HG03558 (cell line): ENCODE results near the gene INPP5J.
"Not testable (repeated sequence)": the region's sequence is repeated elsewhere in the genome, so short reads cannot be mapped to it uniquely, and the experiment has no call there.

Source experiments
- ATAC-seq: cut with Tn5 transposase; IDR thresholded peaks from one replicate; pipeline ENCODE4 v1.9.1; 2021; ENCODE audit warnings: moderate number of reproducible peaks; ENCODE audit not compliant: unreplicated experiment; ENCODE audit errors: extremely low read depth

The INPP5J gene

DNA sequence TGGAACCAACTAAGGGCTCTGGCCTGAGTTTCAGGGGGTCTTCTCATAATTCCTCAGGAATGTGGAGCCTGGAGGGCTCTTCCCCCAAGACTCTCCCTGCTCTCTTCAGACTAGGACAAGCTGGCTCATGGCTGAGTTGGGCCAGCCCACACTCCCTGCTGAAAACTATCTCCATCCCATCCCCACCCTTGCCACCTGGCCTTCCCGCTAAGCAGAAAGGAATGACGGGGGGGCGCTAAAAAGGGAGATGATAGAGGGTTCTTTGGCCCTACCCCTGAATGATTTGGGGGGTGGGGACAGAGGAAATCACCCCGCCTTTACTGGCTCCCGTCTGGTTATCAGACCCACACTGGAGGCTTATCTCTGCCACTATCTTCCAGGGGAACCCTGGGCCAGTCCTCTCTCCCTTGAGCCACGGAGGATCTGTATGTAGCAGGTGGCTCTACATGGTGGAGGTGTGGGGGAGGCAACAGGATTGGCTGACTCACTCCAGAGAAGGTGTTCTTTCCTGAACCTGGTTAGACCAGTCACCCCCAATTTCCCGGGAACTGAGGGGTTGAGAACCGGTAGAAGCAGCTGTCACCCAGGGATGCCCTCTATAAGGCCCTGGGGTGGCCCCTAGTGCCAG is 35.9 kb upstream of the INPP5J start:
- ATAC-seq, result no peak

DNA sequence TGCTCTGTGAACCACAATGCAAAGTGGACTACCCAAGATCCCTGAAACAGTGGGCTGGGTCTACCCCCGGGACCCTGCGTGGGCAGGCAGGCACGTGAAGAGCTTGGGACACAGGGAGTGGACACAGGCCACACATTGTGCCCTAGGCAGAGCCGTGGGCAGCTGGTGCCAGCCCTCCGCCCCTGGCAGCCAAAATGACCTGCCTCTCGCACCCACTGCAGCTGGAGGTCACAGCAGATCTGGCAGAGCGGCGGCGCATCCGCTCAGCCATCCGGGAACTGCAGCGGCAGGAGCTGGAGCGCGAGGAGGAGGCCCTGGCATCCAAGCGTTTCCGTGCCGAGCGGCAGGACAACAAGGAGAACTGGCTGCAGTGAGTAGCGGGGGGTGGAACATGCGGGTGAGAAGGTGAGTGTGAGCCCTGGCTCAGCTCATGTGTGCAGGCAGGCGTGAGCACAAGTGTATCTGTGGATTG is 35.0 kb upstream of the INPP5J start:
- no peak for ATAC-seq

DNA sequence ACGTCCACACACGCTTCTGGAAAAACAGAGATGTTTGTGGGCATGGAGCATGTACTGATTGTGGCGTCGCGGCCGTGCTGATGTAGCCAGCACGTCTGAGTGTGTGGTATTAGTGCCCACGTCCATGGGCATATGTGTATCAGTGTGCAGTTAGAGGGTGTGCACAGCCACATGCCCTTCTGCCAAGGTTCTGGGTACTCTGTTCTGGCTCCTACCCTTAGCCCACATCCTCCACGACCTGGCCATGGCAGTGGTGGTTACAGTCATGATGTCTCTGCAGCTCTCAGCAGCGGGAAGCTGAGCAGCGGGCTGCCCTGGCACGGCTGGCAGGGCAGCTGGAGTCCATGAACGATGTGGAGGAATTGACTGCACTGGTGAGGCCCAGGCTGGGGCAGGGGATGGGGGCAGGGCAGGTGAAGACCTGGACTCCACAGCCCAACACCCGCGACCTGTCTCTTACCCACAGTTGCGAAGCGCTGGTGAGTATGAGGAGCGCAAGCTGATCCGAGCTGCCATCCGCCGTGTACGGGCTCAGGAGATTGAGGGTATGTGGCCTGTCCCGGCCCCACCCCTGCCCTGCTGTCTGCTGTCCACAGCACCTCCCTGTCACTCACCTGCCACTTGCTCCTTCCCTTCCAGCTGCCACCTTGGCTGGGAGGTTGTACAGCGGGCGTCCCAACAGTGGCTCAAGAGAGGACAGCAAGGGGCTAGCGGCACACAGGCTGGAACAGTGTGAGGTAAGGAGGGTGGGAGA is 34.4 kb upstream of the INPP5J start:
- no peak for ATAC-seq

- no peak for ATAC-seq
These were observed 33.3 kb upstream of the INPP5J start for GRCh38 chr22:31089160-31090100.

- ATAC-seq, result no peak
These were observed 32.3 kb upstream of the INPP5J start for GRCh38 chr22:31090217-31091085.

DNA sequence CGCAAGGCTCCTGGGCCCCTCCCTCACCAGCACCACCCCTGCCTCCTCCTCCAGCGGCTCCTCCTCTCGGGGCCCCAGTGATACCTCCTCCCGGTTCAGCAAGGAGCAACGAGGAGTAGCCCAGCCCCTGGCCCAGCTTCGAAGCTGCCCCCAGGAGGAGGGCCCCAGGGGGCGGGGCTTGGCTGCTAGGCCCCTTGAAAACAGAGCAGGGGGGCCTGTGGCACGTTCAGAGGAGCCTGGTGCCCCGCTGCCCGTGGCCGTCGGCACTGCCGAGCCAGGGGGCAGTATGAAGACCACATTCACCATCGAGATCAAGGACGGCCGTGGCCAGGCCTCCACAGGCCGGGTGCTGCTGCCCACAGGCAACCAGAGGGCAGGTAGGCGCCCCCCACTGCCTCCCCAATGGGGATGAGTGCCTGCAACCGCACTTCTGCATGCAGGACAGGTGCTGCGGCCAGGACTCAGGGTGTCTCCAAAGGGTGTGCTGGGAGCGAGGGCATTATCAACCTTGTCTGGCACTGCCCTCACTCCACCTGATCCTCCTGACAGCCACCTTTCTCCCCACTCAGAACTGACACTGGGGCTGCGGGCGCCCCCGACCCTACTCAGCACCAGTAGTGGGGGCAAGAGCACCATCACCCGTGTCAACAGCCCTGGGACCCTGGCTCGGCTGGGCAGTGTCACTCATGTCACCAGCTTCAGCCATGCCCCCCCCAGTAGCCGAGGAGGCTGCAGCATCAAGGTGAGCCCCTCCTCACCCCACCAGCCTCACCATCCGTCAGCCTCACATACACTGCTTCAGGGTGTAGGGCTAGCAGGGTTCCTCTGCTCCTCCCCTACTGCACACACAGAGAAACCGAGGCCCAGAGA is 31.4 kb upstream of the INPP5J start:
- ATAC-seq, result no peak

DNA sequence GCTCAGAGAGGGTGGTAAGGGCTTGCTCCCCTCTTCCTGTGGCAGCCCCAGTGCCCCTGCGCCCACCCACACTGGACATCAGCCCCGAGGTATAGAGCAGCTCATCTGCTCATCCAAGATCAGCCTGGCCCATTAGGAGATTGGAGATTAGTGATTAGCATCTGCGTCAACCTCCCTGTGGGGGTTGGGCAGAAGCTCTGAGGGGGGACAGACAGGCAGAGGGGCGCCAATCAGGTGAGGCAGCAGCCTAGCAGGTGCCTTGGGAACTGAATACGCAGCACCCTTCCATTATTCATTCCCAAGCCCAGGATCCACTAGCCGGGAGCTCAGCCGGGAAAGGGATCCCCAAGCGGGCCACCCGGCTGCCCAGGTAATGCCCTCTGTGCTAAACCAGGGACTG is 30.6 kb upstream of the INPP5J start:
- no peak for ATAC-seq

DNA sequence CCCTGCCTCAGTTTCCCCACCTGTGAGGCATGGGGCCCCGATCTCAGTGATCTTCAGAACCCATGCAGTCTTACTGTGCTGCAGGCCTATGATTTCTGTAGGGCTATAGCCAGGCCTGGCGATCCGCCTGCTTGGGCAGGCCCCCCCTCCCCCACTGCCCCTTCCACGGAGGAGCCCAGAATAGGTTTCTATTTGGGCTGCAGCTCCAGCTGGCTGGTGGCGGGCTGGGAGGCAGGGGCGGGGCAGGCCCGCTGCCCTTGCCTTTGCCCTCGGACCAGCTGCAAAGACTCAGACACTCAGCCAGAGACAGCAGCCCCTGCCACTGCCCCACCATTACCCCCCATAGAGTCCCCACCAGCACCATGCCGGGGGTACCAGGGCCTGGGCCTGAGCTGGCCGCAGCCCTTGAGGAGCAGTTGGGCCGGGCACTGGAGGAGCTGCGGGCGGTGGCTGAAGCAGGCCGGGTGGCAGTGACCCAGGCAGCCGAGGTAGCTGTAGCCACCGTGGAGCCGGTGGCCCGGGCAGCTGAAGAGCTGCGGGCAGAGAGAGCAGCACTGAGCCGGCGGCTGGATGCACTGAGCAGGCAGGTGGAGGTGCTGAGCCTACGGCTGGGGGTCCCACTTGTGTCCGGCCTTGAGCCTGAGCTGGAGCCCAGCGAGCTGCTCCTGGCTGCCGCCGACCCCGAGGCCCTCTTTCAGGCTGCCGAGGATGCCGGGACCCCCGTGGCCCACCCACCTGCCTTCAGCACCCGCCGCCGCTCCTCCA is 29.5 kb upstream of the INPP5J start:
- no peak for ATAC-seq

DNA sequence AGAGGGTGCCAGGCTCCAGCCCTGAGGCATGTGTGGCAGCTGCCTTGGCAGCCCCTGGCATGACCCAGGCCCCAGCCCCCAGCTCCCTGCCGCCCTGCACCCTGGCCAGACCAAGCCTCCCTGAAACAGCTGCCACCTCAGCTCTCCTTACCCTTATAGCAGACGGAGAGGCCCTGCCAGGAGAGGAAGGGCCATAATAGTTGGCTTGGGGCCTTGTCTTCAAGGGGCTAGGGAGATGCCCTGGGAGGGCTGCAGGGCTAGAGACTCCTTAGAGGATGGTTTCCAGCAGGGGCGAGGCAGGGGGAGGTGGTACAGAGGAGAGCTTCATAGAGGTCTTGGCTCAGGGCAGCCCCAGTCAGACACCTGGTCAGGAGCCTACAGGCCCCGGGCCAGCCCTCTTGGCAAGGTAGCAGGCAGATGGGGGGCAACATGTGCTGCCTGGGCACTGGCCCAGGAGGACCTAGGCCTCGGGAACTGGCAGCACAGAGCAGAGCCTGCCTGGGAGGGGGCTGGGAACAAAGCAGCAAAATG is 28.7 kb upstream of the INPP5J start:
- no peak for ATAC-seq

- no peak for ATAC-seq
These were observed 28.0 kb upstream of the INPP5J start for GRCh38 chr22:31094741-31095140.

DNA sequence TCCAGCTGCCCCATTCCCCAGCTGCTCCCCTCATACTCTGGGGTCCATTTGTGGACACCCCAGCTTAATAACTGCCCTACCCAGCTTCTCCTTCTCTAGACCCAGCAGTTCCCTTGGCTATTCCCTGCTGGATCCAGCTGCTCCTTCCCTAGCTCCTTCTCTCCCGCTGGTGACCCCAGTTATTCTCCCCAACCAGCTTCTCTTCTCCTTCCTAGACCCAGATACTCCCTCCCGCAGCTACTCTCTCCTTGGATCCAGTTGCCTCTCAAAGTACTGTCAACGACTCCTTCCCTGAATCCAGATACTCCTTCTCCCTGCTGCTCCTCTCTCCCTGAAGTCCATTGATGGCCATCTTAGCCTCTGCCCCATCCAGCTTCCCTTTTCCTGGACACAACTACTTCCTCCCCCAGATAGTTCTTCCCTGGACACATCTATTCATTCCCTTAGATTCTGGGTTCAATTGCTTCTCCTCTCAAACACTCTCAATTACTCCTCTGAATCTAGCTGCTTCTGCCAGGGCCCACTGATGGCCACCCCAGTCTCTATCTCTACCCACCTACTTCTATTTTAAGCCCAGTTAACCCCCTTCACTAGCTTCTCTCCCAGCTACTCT is 27.0 kb upstream of the INPP5J start:
- no peak for ATAC-seq

DNA sequence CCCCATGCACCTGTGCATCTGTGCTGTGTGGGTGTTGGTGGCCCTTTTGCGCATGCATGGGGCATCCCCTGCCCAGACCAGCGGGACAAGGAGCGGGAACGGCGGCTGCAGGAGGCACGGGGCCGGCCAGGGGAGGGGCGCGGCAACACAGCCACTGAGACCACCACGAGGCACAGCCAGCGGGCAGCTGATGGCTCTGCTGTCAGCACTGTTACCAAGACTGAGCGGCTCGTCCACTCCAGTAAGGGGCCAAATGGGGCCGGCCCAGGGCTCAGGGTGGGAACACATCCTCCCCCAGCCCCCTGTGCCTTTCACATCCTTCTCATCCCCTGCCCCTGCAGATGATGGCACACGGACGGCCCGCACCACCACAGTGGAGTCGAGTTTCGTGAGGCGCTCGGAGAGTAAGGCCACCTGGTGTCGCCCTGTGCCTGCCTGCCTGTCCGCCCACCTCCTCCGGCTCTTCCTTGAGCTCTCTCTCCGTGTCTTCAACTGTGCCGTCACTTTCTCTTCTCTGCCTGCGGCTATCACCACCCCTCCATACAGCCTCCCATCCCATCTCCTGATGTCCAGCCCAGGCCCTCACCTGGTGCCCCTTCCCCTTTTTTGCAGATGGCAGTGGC is 26.0 kb upstream of the INPP5J start:
- ATAC-seq, result no peak

DNA sequence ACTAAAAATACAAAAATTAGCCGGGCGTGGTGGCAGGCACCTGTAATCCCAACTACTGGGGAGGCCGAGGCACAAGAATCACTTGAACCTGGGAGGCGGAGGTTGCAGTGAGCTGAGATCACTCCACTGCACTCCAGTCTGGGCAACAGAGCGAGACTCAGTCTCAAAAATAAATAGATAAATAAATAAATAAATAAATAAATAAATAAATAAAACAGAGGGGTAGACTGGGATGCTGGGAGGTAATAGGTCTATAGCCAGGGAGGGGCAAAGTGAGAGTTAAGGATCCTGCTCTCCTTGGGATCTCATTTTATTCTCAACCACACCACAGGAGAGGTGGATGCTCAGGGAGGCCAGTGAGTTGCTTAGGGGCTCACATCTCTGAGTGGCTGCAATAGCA is 25.2 kb upstream of the INPP5J start:
- not testable (repeated sequence) for ATAC-seq

DNA sequence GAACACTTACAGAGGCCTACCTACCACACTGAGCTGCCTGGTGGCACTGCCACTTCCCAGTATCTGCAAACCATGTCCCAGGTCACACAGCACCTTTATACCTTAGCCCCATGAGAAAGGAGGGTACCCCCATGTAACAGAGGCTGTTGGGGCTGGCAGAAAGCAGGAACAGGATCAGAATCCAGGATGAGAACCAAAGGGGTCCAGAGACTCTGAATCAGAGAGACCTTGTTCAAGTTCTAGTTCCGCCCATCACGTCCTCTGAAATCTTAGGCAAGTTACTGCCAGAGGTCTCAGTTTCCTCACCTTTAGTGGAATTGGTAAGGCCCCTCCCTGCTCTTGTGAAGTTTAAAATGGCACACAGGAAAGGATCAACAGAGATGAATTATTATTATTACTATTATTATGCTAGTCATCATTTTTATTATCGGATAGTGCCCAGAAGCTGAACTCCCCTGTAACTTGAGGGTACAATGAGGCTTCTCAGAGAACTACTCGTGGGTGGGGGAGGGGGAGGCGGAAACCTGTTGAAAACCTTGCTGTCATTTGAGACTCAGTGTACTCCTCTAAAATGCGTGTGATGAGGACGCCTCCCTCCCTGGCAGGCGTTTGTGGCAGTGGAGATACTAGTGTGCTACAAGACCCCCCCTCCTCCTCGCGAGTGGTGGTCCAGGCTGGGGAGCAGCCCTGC is 24.7 kb upstream of the INPP5J start:
- ATAC-seq, result no peak

DNA sequence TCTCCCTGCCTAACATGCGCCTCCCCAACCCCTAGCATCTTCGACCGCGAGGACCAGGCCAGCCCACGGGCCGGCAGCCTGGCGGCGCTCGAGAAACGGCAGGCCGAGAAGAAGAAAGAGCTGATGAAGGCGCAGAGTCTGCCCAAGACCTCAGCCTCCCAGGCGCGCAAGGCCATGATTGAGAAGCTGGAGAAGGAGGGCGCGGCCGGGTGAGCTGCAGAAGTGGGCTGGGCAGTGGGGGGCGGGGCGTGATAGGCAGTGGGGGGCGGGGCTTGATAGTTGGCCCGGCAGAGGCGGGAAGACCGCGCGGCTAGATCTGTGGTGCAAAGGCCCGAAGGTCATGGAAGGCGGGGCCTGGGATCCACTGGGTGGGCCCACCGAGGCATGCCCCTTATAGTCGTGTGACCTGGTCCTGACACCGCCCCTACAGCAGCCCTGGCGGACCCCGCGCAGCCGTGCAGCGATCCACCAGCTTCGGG is 24.1 kb upstream of the INPP5J start:
- ATAC-seq, result no peak

- no peak for ATAC-seq
These were observed 23.4 kb upstream of the INPP5J start for GRCh38 chr22:31099386-31099785.
